Measurements from ENCODE around the gene RERE.

DNA sequence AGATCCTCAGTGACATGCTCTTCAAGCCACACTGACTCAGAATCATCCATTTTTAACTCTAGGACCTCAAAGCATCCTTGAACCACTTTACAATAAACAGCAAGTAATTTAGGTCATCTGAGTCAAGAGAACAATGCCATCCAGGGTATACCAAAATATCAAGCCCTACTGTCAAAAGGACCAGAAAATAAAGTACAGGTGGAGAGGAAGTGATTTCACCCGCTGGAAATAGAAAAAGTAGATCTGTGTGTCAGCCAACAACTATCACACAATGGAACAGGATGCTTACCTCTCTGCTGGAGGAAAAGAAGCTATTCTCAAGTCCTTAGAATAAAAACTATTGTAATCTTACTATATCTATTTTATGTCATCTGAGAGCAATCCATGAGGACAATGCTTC is 37.0 kb downstream of the RERE start:
- TF ChIP-seq ELF4 (IDR thresholded peaks at IDR 0.05) (no peak), FOXA1 (IDR thresholded peaks at IDR 0.05) (no peak), L3MBTL2 (conservative IDR thresholded peaks at IDR 0.05) (no peak)
